HepG2 (cell line): ENCODE results near the gene NAPB. TPM values are rescaled to one million over a fixed set of nuclear protein-coding genes. Genes with fewer than 3 reads are reported as not detected.

Experiments
- CBX2 ChIP-seq, 2 experiments: fragments of 200-600 bp in 1 of 2; sonication (generic); formaldehyde crosslinking in 1 of 2; IDR thresholded peaks; 2 replicates each; pipeline versions ENCODE4 v1.7.0 to v1.8.1; 2018 to 2022; ENCODE audit warnings: low read depth in 2 of 2, low read length in 1 of 2, mild to moderate bottlenecking in 1 of 2, missing genetic modification reagents in 1 of 2
- CENPX ChIP-seq: sonication (generic); formaldehyde crosslinking; IDR thresholded peaks from 2 replicates; pipeline ENCODE4 v1.9.0; 2021; ENCODE audit warnings: mild to moderate bottlenecking, missing genetic modification reagents, moderate library complexity
- E2F5 ChIP-seq: sonication (generic); formaldehyde crosslinking; conservative IDR thresholded peaks from 2 replicates; pipeline ENCODE4 v1.4.0; 2020; ENCODE audit warnings: missing genetic modification reagents
- HOXA3 ChIP-seq: sonication (generic); formaldehyde crosslinking; IDR thresholded peaks from 2 replicates; pipeline ENCODE4 v1.5.0; 2020; ENCODE audit warnings: missing genetic modification reagents
- MIXL1 ChIP-seq: IDR thresholded peaks from 2 replicates; pipeline ENCODE4 v1.6.1; 2016
- NR2F6 ChIP-seq, 2 experiments: IDR thresholded peaks; 2 replicates each; pipeline ENCODE4 v1.6.1; 2016; ENCODE audit warnings: antibody characterized with exemption in 1 of 2, mild to moderate bottlenecking in 1 of 2
- SMAD3 ChIP-seq: sonication (generic); formaldehyde crosslinking; IDR thresholded peaks from 2 replicates; pipeline ENCODE4 v1.4.0; 2020; ENCODE audit warnings: missing genetic modification reagents
- SP4 ChIP-seq: sonication (generic); formaldehyde crosslinking; IDR thresholded peaks from 2 replicates; pipeline ENCODE4 v1.8.1; 2023; ENCODE audit warnings: mild to moderate bottlenecking, missing genetic modification reagents
- ZBTB1 ChIP-seq: sonication (generic); formaldehyde crosslinking; IDR thresholded peaks from 2 replicates; pipeline ENCODE4 v1.4.0; 2020; ENCODE audit warnings: missing genetic modification reagents, borderline replicate concordance
- ZNF142 ChIP-seq: sonication (generic); formaldehyde crosslinking; IDR thresholded peaks from 2 replicates; pipeline ENCODE4 v1.4.0; 2020; ENCODE audit warnings: missing genetic modification reagents
- ZNF230 ChIP-seq: sonication (generic); formaldehyde crosslinking; IDR thresholded peaks from 2 replicates; pipeline ENCODE4 v1.4.0; 2020; ENCODE audit warnings: mild to moderate bottlenecking, missing genetic modification reagents
- ZNF430 ChIP-seq: sonication (generic); formaldehyde crosslinking; IDR thresholded peaks from 2 replicates; pipeline ENCODE4 v1.9.0; 2021; ENCODE audit warnings: mild to moderate bottlenecking, missing genetic modification reagents
- ZNF530 ChIP-seq: sonication (generic); formaldehyde crosslinking; IDR thresholded peaks from 2 replicates; pipeline ENCODE4 v1.5.0; 2020; ENCODE audit warnings: low read depth, mild to moderate bottlenecking, missing genetic modification reagents
- ZNF672 ChIP-seq: sonication (generic); formaldehyde crosslinking; IDR thresholded peaks from 2 replicates; pipeline ENCODE4 v1.8.1; 2022; ENCODE audit warnings: missing genetic modification reagents
- ZNF816 ChIP-seq: sonication (generic); formaldehyde crosslinking; IDR thresholded peaks from 2 replicates; pipeline ENCODE4 v1.8.0; 2022; ENCODE audit warnings: missing genetic modification reagents, mild to moderate bottlenecking, borderline replicate concordance
- polyA plus RNA-seq, 8 experiments: library from polyadenylated mRNA; depleted of rRNA in 3 of 8; stranded (reverse) in 7 of 8; unstranded in 1 of 8; fragments of >200 nt; fragmentation: Illumina TruSeq in 4 of 8; extraction: Trizol in 4 of 8; gene quantifications; 2 replicates each; pipeline versions ENCODE4 v1.2.1 to v1.2.3, GENCODE V29; 2011 to 2016; ENCODE audit warnings: low read depth in 4 of 8, missing spikeins in 1 of 8, mixed read lengths in 1 of 8; ENCODE audit not compliant: insufficient read depth in 1 of 8
- total RNA-seq, 5 experiments: library from RNA; depleted of rRNA; stranded (reverse); fragments of >200 nt; fragmentation: Illumina TruSeq; extraction: Trizol; gene quantifications; 2 replicates each; pipeline ENCODE4 v1.2.3, GENCODE V29; 2016; ENCODE audit warnings: low read depth in 1 of 5
- TF ChIP-seq, protein P1 (sequence below): sonication (generic); formaldehyde crosslinking; IDR thresholded peaks from 2 replicates; pipeline ENCODE4 v1.4.0; 2020; ENCODE audit warnings: missing genetic modification reagents, borderline replicate concordance

Gene NAPB
- total and polyA plus RNA-seq, 2 of the 13 experiments (the other 11 are each of a cell fraction or from before 2014, with no cell fraction given) = 15.2 to 16.1 TPM

- peak; percentile 99 for TF ChIP-seq ZNF230 (CRISPR knock-in tag)
- TF ChIP-seq ZNF142 (CRISPR knock-in tag) = peak; percentile 76; the same call in 1 of the 2 replicates
- no peak for TF ChIP-seq CENPX (CRISPR knock-in tag)
- TF ChIP-seq ZNF430 (CRISPR knock-in tag) = peak; percentile 93
- TF ChIP-seq ZBTB1 = 0 out of 2 replicates have a peak, but pooled peaks have one; percentile 25
- TF ChIP-seq, protein P1, sequence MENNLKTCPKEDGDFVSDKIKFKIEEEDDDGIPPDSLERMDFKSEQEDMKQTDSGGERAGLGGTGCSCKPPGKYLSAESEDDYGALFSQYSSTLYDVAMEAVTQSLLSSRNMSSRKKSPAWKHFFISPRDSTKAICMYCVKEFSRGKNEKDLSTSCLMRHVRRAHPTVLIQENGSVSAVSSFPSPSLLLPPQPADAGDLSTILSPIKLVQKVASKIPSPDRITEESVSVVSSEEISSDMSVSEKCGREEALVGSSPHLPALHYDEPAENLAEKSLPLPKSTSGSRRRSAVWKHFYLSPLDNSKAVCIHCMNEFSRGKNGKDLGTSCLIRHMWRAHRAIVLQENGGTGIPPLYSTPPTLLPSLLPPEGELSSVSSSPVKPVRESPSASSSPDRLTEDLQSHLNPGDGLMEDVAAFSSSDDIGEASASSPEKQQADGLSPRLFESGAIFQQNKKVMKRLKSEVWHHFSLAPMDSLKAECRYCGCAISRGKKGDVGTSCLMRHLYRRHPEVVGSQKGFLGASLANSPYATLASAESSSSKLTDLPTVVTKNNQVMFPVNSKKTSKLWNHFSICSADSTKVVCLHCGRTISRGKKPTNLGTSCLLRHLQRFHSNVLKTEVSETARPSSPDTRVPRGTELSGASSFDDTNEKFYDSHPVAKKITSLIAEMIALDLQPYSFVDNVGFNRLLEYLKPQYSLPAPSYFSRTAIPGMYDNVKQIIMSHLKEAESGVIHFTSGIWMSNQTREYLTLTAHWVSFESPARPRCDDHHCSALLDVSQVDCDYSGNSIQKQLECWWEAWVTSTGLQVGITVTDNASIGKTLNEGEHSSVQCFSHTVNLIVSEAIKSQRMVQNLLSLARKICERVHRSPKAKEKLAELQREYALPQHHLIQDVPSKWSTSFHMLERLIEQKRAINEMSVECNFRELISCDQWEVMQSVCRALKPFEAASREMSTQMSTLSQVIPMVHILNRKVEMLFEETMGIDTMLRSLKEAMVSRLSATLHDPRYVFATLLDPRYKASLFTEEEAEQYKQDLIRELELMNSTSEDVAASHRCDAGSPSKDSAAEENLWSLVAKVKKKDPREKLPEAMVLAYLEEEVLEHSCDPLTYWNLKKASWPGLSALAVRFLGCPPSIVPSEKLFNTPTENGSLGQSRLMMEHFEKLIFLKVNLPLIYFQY = peak; percentile 84
- peak; percentile 99 for TF ChIP-seq SP4 (CRISPR knock-in tag)
- TF ChIP-seq ZNF530 (CRISPR knock-in tag) = 0 out of 2 replicates have a peak, but pooled peaks have one; percentile 78
- TF ChIP-seq CBX2 (IDR thresholded peaks at IDR 0.05; ENCODE audit: low read depth, low read length) = no peak
- TF ChIP-seq CBX2 (CRISPR knock-in tag; IDR thresholded peaks at IDR 0.05; ENCODE audit: low read depth) = peak; percentile 84
- TF ChIP-seq MIXL1 = peak; percentile 77
- TF ChIP-seq ZNF816 (CRISPR knock-in tag) = no peak; the same call in 1 of the 2 replicates
- TF ChIP-seq NR2F6 (IDR thresholded peaks at IDR 0.05) = no peak
- TF ChIP-seq NR2F6 (CRISPR knock-in tag; IDR thresholded peaks at IDR 0.05) = peak; percentile 71
- peak; percentile 86 for TF ChIP-seq SMAD3
- peak; percentile 4; the same call in 1 of the 2 replicates for TF ChIP-seq E2F5 (CRISPR knock-in tag)
- TF ChIP-seq ZNF672 (CRISPR knock-in tag) = no peak; the same call in 1 of the 2 replicates
- TF ChIP-seq HOXA3 = peak; percentile 100
Observed at GRCh38 chr20:23361476-23362391, 59.6 kb downstream of the NAPB start, which contains the start of gene GZF1 (continued).
